IMR-90 (cell line): ENCODE data around the gene CARD14. TPM values are rescaled to one million over a fixed set of nuclear protein-coding genes. Genes with fewer than 3 reads are reported as not detected.

Source experiments
- ATAC-seq: fragments of 200-7000 bp; cut with Tn5 transposase; 2 replicates; pipeline ENCODE4 v1.9.1; 2020; ENCODE audit warnings: low read depth, mild to moderate bottlenecking, moderate library complexity
- BruUV-seq: library from RNA; stranded (reverse); fragments of 400-500 nt; replicated peaks from 2 replicates; lab custom pipeline; 2021; lab: Mats Ljungman, UMichigan
- CTCF ChIA-PET: fragments of 300-600 bp; formaldehyde crosslinking; extraction: SDS; loops from one replicate; lab custom pipeline; 2021; ENCODE audit warnings: antibody characterized with exemption; lab: Yijun Ruan, JAX
- POLR2A ChIA-PET: fragments of 300-600 bp; sonication (Branson Sonifier 250); formaldehyde crosslinking; loops from one replicate; lab custom pipeline; 2022; ENCODE audit warnings: antibody characterized with exemption; ENCODE audit not compliant: unreplicated experiment; lab: Charles Lee
- DNase-seq: peaks from one replicate; pipeline ENCODE4 v3.0.0; 2013
- H2AFZ ChIP-seq: replicated peaks from 2 replicates; pipeline ENCODE3; 2013; ENCODE audit warnings: low read length, mild to moderate bottlenecking; ENCODE audit not compliant: poor library complexity
- H2AK5ac ChIP-seq: 2 replicates; pipeline ENCODE4 v1.6.1; 2013; ENCODE audit warnings: low read depth, low read length, inconsistent platforms
- H2AK9ac ChIP-seq: replicated peaks from 2 replicates; pipeline ENCODE3; 2013; ENCODE audit warnings: mild to moderate bottlenecking, low read depth, low read length, moderate library complexity; ENCODE audit not compliant: poor library complexity
- H2BK120ac ChIP-seq: 2 replicates; pipeline ENCODE4 v1.6.1; 2013; ENCODE audit warnings: low read depth, low read length, inconsistent platforms
- H2BK15ac ChIP-seq: 3 replicates; pipeline ENCODE4 v1.6.1; 2013; ENCODE audit warnings: low read depth, low read length, inconsistent platforms
- H2BK20ac ChIP-seq: 2 replicates; pipeline ENCODE4 v1.6.1; 2013; ENCODE audit warnings: low read depth, mild to moderate bottlenecking, inconsistent platforms, low read length, moderate library complexity
- H2BK5ac ChIP-seq: 2 replicates; pipeline ENCODE4 v1.6.1; 2013; ENCODE audit warnings: mild to moderate bottlenecking, low read depth, low read length, inconsistent platforms; ENCODE audit not compliant: poor library complexity, severe bottlenecking
- H3K14ac ChIP-seq: replicated peaks from 2 replicates; pipeline ENCODE4 v1.6.1; 2013; ENCODE audit warnings: low read depth, low read length, inconsistent platforms
- H3K18ac ChIP-seq: 2 replicates; pipeline ENCODE4 v1.6.1; 2013; ENCODE audit warnings: low read depth, low read length, control low read depth
- H3K23ac ChIP-seq: 2 replicates; pipeline ENCODE4 v1.6.1; 2013; ENCODE audit warnings: low read depth, low read length, inconsistent platforms
- H3K27ac ChIP-seq: 2 replicates; pipeline ENCODE4 v1.5.1; 2013; ENCODE audit warnings: mild to moderate bottlenecking, control low read depth, low read length; ENCODE audit not compliant: insufficient read depth
- H3K27me3 ChIP-seq: 2 replicates; pipeline ENCODE4 v1.6.1; 2013; ENCODE audit warnings: low read length; ENCODE audit not compliant: control insufficient read depth, insufficient read depth
- H3K36me3 ChIP-seq: 2 replicates; pipeline ENCODE4 v1.6.1; 2013; ENCODE audit warnings: low read length, mixed read lengths; ENCODE audit not compliant: control insufficient read depth, insufficient read depth
- H3K4ac ChIP-seq: 2 replicates; pipeline ENCODE4 v1.6.1; 2013; ENCODE audit warnings: low read depth, low read length, inconsistent platforms
- H3K4me1 ChIP-seq: 2 replicates; pipeline ENCODE4 v1.6.1; 2013; ENCODE audit warnings: low read length, mixed read lengths; ENCODE audit not compliant: control insufficient read depth, insufficient read depth
- H3K4me2 ChIP-seq: 2 replicates; pipeline ENCODE4 v1.6.1; 2013; ENCODE audit warnings: low read depth, mild to moderate bottlenecking, control low read depth, low read length, moderate library complexity
- H3K4me3 ChIP-seq: 2 replicates; pipeline ENCODE4 v1.5.1; 2013; ENCODE audit warnings: low read depth, mild to moderate bottlenecking, control low read depth, low read length, moderate library complexity; ENCODE audit not compliant: insufficient read depth
- H3K56ac ChIP-seq: 2 replicates; pipeline ENCODE4 v1.6.1; 2013; ENCODE audit warnings: low read length, inconsistent platforms; ENCODE audit not compliant: insufficient read depth; ENCODE audit errors: extremely low read depth
- H3K79me1 ChIP-seq, 2 experiments: 2 replicates each; pipeline ENCODE4 v1.6.1; 2013; ENCODE audit warnings: low read length in 2 of 2, inconsistent platforms in 1 of 2, low read depth in 1 of 2
- H3K9ac ChIP-seq: 2 replicates; pipeline ENCODE4 v1.6.1; 2013; ENCODE audit warnings: low read depth, low read length, control low read depth
- H3K9me1 ChIP-seq: 2 replicates; pipeline ENCODE4 v1.6.1; 2013; ENCODE audit warnings: low read length, inconsistent platforms; ENCODE audit not compliant: insufficient read depth
- H3K9me3 ChIP-seq: 2 replicates; pipeline ENCODE4 v1.6.1; 2013; ENCODE audit warnings: low read length; ENCODE audit not compliant: control insufficient read depth, insufficient read depth
- H4K20me1 ChIP-seq: 2 replicates; pipeline ENCODE4 v1.6.1; 2013; ENCODE audit warnings: low read length, inconsistent platforms; ENCODE audit not compliant: insufficient read depth
- H4K5ac ChIP-seq: 2 replicates; pipeline ENCODE4 v1.6.1; 2013; ENCODE audit warnings: mild to moderate bottlenecking, low read depth, low read length, control low read depth
- H4K8ac ChIP-seq, 2 experiments: 2 replicates each; pipeline ENCODE4 v1.6.1; 2013; ENCODE audit warnings: low read depth in 2 of 2, low read length in 2 of 2, control low read depth in 1 of 2, inconsistent platforms in 1 of 2
- H4K91ac ChIP-seq: 2 replicates; pipeline ENCODE4 v1.6.1; 2013; ENCODE audit warnings: low read depth, low read length, inconsistent platforms; ENCODE audit not compliant: insufficient read depth
- CHD1 ChIP-seq: IDR thresholded peaks from 2 replicates; pipeline ENCODE4 v1.6.1; 2012; ENCODE audit warnings: low read depth, low read length, improper control_type of control experiment
- ELK1 ChIP-seq: fragments of 150-350 bp; IDR thresholded peaks from 2 replicates; pipeline ENCODE4 v1.6.1; 2016; ENCODE audit warnings: low read depth, mild to moderate bottlenecking, low read length, moderate library complexity, borderline replicate concordance
- FOS ChIP-seq: fragments of 150-350 bp; IDR thresholded peaks from 2 replicates; pipeline ENCODE4 v1.6.1; 2016; ENCODE audit warnings: low read depth, low read length
- MAFK ChIP-seq: IDR thresholded peaks from 2 replicates; pipeline ENCODE4 v1.6.1; 2012; ENCODE audit warnings: low read depth, low read length, improper control_type of control experiment
- MAZ ChIP-seq: IDR thresholded peaks from 2 replicates; pipeline ENCODE4 v1.6.1; 2012; ENCODE audit warnings: low read depth, mild to moderate bottlenecking, low read length, improper control_type of control experiment, moderate library complexity, borderline replicate concordance
- MXI1 ChIP-seq: IDR thresholded peaks from 2 replicates; pipeline ENCODE4 v1.6.1; 2012; ENCODE audit warnings: low read depth, mild to moderate bottlenecking, low read length, moderate library complexity, borderline replicate concordance
- NFE2L2 ChIP-seq: fragments of 150-350 bp; IDR thresholded peaks from 2 replicates; pipeline ENCODE4 v1.6.1; 2016; ENCODE audit warnings: low read depth, mild to moderate bottlenecking, low read length
- RAD21 ChIP-seq: IDR thresholded peaks from 2 replicates; pipeline ENCODE4 v1.6.1; 2012; ENCODE audit warnings: low read length, improper control_type of control experiment
- RFX5 ChIP-seq: IDR thresholded peaks from 2 replicates; pipeline ENCODE4 v1.8.0; 2012; ENCODE audit warnings: low read depth, mild to moderate bottlenecking, low read length, moderate library complexity
- SMC3 ChIP-seq: fragments of 150-350 bp; IDR thresholded peaks from 2 replicates; pipeline ENCODE4 v1.6.1; 2016; ENCODE audit warnings: low read depth, mild to moderate bottlenecking, antibody characterized with exemption, low read length, moderate library complexity
- USF2 ChIP-seq: fragments of 150-350 bp; IDR thresholded peaks from 2 replicates; pipeline ENCODE4 v1.6.1; 2017; ENCODE audit warnings: mild to moderate bottlenecking, antibody characterized with exemption, low read length, low read depth
- WGBS, 2 experiments: methylation state at CpG; one replicate each; pipeline versions ENCODE4 v1.1.5 to v1.1.7; 2013; ENCODE audit warnings: missing lambda C conversion rate in 2 of 2; ENCODE audit not compliant: insufficient read length in 1 of 2; ENCODE audit errors: extremely low coverage in 2 of 2; 5-methylcytosine and 5-hydroxymethylcytosine counted together
- dilution Hi-C: fragments of 300-500 bp; cut with HindIII; formaldehyde crosslinking; loops from one replicate; pipeline ENCODE4 v1.14.3; 2018; ENCODE audit warnings: low sequenced_read_pairs; ENCODE audit not compliant: unreplicated experiment
- in situ Hi-C: fragments of 300-500 bp; cut with MboI; formaldehyde crosslinking; loops from 3 replicates; pipeline ENCODE4 v1.14.3; 2019; ENCODE audit warnings: low sequenced_read_pairs, inconsistent platforms, mixed read lengths
- intact Hi-C: fragments of 100-400 bp; cut with micrococcal nuclease; formaldehyde crosslinking; loops from 2 replicates; pipeline ENCODE4 v1.10.0; 2022
- polyA plus RNA-seq, 3 experiments: library from polyadenylated mRNA; depleted of rRNA; stranded (reverse); fragments of >200 nt; gene quantifications; 2 replicates each; pipeline ENCODE4 v1.2.3, GENCODE V29; 2012; ENCODE audit warnings: low replicate concordance in 1 of 3
- total RNA-seq: library from RNA; depleted of rRNA; stranded (reverse); fragments of >200 nt; gene quantifications from 2 replicates; pipeline ENCODE4 v1.2.3, GENCODE V29; 2012

CARD14 gene
- total and polyA plus RNA-seq, 2 of the 4 experiments (the other 2 are of a cell fraction) = not detected

GRCh38 chr17:80163336-80163735 is 6.5 kb upstream of the CARD14 start:
- Histone ChIP-seq H3K9ac (no peak overlapping the region), H3K4me1 (no peaks in the 10 kb centered on the region), H3K27ac (no peak overlapping the region), H4K20me1 (no peaks in the 10 kb centered on the region), H4K5ac (no peak overlapping the region), H4K91ac (no peak overlapping the region), H3K79me1 (no peaks in the 10 kb centered on the region), H4K8ac (no peak overlapping the region), H2BK20ac (no peak overlapping the region), H2BK15ac (no peak overlapping the region), H3K23ac (no peak overlapping the region), H3K4ac (no peak overlapping the region), H2BK5ac (no peak overlapping the region), H2BK120ac (no peak overlapping the region), H3K18ac (no peak overlapping the region), H3K4me2 (no peak overlapping the region), H3K9me3 (no peaks in the 10 kb centered on the region), H3K56ac (no peak overlapping the region), H3K14ac (no peak overlapping the region), H2AFZ (no peak overlapping the region), H3K4me3 (no peak overlapping the region), H2AK5ac (no peak overlapping the region), H3K27me3 (peaks cover 18% of the 10 kb centered on the region), H3K36me3 (no peaks in the 10 kb centered on the region), H3K9me1 (no peaks in the 10 kb centered on the region), H2AK9ac (no peak overlapping the region)
- TF ChIP-seq NFE2L2 (no peak), RAD21 (no peak), SMC3 (no peak), MXI1 (no peak), USF2 (no peak), ELK1 (no peak), FOS (no peak), CHD1 (no peak), RFX5 (no peak), MAFK (no peak), MAZ (no peak)
- dilution Hi-C loops (no loop called here), in situ Hi-C loops (no loop called here), intact Hi-C loops (no loop called here)
- ChIA-PET POLR2A (no interaction called here), CTCF (no interaction called here)
- BruUV-seq = no TSS peak
- WGBS, 2 experiments = no CpG with 5 or more reads among the region's 4 CpGs
- DNase-seq = no peak
- ATAC-seq = no peak
